ENCODE measurements around the gene ZNF672.

Gene ZNF672

DNA sequence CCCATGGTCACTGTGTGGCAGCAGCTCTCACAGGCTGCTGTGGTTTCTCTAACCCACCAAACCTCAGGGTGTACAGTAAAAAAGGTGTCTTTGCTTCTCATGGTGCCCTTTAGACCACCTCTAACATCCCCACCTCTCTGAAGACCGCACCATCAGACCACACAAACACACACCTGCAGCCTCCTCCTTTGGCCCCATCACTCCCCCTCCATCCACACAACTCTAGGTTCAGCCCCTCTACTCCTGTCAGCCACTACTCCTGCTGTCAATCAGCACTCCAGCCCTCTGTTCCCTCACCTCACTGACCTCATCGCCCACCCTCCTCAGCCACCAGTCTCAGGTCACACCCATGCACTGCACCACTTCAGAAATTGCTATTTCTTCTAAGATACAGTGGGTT, 13.4 kb downstream of the ZNF672 start:
- TF ChIP-seq, protein P1, sequence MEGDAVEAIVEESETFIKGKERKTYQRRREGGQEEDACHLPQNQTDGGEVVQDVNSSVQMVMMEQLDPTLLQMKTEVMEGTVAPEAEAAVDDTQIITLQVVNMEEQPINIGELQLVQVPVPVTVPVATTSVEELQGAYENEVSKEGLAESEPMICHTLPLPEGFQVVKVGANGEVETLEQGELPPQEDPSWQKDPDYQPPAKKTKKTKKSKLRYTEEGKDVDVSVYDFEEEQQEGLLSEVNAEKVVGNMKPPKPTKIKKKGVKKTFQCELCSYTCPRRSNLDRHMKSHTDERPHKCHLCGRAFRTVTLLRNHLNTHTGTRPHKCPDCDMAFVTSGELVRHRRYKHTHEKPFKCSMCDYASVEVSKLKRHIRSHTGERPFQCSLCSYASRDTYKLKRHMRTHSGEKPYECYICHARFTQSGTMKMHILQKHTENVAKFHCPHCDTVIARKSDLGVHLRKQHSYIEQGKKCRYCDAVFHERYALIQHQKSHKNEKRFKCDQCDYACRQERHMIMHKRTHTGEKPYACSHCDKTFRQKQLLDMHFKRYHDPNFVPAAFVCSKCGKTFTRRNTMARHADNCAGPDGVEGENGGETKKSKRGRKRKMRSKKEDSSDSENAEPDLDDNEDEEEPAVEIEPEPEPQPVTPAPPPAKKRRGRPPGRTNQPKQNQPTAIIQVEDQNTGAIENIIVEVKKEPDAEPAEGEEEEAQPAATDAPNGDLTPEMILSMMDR (IDR thresholded peaks at IDR 0.05; ENCODE audit: low read depth, low read length): no peak
- no peak for DNase-seq (ENCODE audit: extremely low read depth, low read depth)

DNA sequence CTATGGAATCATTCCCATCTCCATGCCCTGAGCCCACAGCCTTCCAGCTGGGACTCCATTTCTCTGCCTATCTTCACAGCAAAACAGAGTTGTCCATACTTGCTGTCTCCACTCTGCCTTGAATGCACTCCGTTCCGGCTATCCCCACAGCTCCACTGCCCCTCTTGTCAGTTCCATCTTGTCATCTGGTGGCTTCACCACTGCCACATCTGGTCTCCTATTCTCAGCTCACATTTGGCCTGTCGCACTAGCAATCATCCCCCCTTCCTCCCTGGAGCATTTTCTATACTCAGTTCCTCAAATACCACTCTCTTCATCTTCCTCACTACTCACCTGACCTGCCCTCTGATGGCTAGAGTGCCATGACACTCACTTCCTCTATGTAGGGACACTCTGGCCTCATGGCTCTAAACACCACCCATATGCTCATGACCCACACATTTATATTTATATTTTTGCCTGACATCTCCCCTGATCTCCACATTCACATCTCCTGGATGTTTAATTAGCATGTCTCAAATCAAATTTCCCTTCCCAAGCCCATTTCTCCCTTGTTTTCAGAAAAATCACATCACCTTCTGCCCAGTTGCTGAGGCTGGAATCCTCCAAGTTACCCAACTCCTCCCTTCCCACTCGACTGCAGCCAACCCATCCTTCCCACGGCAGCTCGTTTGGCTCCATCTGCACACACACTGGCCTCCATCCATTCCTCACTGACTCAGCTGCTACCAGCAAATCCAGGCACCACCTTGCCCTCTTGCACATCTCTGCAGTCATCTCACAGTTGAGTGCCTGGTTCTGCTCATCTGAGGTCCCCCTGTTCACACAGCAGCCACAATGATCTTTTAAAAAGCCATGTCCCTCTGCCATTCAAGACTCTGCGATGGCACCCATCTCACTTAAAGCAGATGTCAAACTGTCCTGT, 14.7 kb downstream of the ZNF672 start:
- TF ChIP-seq, protein P1 (IDR thresholded peaks at IDR 0.05; ENCODE audit: low read depth, low read length): no peak
- no peak for DNase-seq (ENCODE audit: extremely low read depth, low read depth)

DNA sequence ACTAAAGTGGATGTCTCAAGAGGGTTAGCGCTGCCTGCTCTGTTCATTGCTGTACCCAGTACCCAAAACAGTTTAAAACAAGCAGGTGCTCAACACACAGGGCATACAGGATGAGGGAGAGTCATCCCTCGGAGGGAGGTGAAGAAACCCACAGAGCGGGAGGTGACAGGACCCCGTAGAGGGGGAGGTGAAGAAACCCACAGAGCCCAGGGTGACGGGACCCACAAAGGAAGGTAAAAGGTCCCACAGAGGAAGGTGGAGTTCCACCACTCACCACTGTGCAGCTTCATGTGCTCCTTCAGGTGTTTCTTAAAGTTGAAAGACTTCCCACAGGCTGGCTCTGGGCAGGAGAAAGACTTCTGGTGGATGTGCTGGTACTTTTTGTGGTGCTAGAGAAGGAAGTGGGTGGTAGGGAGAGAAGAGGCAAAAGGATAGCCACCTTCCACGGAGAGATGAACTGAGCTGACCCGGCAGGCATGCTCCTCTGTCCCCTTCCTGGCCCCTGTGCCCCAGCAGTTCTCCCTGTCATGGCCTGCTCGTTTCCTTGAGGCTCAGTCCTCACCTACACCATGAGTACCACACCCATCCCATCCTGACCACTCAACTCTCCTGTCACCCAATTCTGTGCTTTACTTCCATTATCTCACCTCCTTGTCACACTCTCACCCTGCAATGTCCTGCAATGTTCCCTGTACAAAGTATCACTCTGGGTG, 15.8 kb downstream of the ZNF672 start:
- TF ChIP-seq, protein P1 (IDR thresholded peaks at IDR 0.05; ENCODE audit: low read depth, low read length): no peak
- DNase-seq (ENCODE audit: extremely low read depth, low read depth): no peak

DNA sequence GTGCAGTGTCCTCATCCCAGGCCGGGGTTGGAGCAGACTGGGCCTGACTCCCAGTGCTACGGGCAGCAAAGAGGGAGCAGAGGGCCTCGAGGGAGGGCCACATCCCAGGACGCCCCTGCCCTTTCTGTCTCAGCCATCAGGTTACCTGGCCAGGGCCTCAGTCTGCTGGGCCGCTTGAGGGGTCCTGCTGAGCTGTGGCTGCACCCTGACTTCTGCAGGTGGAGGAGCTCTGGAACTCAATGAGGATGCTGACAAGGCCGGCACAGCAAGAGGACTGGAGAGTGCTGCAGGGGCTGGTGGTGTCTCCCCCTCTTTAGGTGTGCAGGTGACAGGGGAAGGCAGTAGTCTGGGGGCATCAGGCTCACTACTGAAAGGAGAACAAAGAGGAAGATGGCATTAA, 17.6 kb downstream of the ZNF672 start:
- no peak for DNase-seq (ENCODE audit: extremely low read depth, low read depth)
- TF ChIP-seq, protein P1 (IDR thresholded peaks at IDR 0.05; ENCODE audit: low read depth, low read length): no peak

DNA sequence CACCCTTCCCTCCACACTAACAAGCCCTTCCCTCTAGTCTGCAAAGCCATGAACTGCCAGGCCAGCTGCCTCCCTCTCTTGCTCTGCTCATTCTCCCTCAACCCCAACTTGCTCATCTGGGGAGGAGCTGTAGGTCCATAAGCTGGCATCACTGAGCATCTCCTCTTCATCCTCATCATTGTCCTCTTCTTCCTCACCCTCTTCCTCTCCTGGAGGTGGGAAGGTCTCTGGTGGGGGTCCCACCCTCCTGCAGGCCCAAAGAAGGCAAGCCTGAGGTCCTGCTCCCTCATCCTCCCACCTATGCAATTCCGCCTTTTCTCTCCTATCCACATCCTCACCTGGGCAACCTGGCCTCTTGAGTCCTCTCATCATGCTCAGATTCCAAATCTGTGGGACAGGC, 18.2 kb downstream of the ZNF672 start:
- TF ChIP-seq, protein P1 (IDR thresholded peaks at IDR 0.05; ENCODE audit: low read depth, low read length): no peak
- no peak for DNase-seq (ENCODE audit: extremely low read depth, low read depth)

DNA sequence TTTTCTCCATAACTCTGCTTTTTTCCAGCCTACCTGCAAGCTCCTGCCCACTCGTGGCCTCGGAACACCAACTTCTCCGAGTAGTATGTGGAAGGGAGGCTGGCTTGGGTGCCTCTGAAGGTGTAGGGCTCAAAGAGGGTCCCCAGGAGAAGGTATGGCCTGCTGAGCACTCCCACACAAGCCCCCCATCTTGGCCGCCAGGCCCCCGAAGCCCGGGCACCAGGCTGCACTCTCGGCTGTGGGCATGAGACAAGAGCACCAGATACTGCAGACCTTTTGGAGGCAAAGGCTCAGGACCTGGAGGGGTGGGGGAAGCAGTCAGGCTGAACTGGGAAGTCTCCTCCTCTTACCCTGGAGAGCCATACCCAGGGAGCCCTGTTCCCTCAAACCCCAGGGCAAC, 19.2 kb downstream of the ZNF672 start:
- no peak for DNase-seq (ENCODE audit: extremely low read depth, low read depth)
- TF ChIP-seq, protein P1 (IDR thresholded peaks at IDR 0.05; ENCODE audit: low read depth, low read length): no peak

DNA sequence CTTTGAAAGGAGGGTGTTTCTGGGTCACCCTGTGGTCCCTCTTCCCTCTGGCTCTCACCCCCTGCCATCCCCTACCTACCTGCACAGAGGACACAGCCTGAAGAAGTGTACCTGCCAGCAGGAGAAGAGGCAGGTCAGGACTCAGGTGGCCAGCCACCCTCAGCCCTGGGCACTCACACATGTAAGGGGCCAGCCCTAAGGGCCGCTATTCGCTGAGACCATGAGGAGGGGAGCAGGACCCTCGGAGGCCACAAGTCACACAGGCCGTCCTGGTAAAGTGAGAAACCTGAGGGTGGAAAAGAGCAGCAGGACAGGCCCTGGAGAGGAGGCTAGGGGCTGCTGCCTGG, 19.7 kb downstream of the ZNF672 start:
- TF ChIP-seq, protein P1 (IDR thresholded peaks at IDR 0.05; ENCODE audit: low read depth, low read length): no peak
- no peak for DNase-seq (ENCODE audit: extremely low read depth, low read depth)

Measured in AG09319 (cell line).